Testis (tissue), 2 donors: ENCODE data around the gene SENP7.

ENCODE experiments used
- CTCF ChIP-seq, 3 experiments: fragments of 450-650 bp in 2 of 3; fragments of 200-600 bp in 1 of 3; sonication (generic) in 1 of 3; IDR thresholded peaks; one replicate each; pipeline ENCODE4 v1.5.1; 2016 to 2019; ENCODE audit warnings: antibody characterized with exemption in 3 of 3, mild to moderate bottlenecking in 2 of 3, moderate library complexity in 1 of 3
- POLR2A ChIP-seq: fragments of 450-650 bp; IDR thresholded peaks from one replicate; pipeline ENCODE4 v1.6.1; 2017; ENCODE audit warnings: antibody characterized with exemption, mild to moderate bottlenecking, moderate library complexity

GRCh38 chr3:101303836-101304235, 209.2 kb downstream of the SENP7 start:
- TF ChIP-seq CTCF (IDR thresholded peaks at IDR 0.05) (no peak), POLR2A (no peak)
